PFSK-1 (cell line): ENCODE data around the gene AUTS2.

ENCODE experiments used
- FOXP2 ChIP-seq: optimal IDR thresholded peaks from 2 replicates; pipeline ENCODE3; 2011; ENCODE audit warnings: borderline replicate concordance, control low read depth, inconsistent platforms; ENCODE audit not compliant: insufficient read depth; ENCODE audit errors: extremely low read length, extremely low read depth
- POLR2AphosphoS5 ChIP-seq: IDR thresholded peaks from 2 replicates; pipeline ENCODE4 v1.6.1; 2012; ENCODE audit warnings: low read depth, mild to moderate bottlenecking, control low read depth, low read length, moderate library complexity
- REST ChIP-seq, 2 experiments: IDR thresholded peaks; 2 replicates each; pipeline versions ENCODE4 v1.6.1 to v1.8.0; 2011 to 2012; ENCODE audit warnings: low read depth in 2 of 2, low read length in 2 of 2, control low read depth in 1 of 2, inconsistent platforms in 1 of 2, mild to moderate bottlenecking in 1 of 2, moderate library complexity in 1 of 2; ENCODE audit not compliant: insufficient read depth in 1 of 2
- SIN3A ChIP-seq: IDR thresholded peaks from 2 replicates; pipeline ENCODE4 v1.6.1; 2012; ENCODE audit warnings: mild to moderate bottlenecking, low read length, moderate library complexity, borderline replicate concordance; ENCODE audit not compliant: insufficient read depth
- TAF1 ChIP-seq: IDR thresholded peaks from 2 replicates; pipeline ENCODE4 v1.6.1; 2012; ENCODE audit warnings: low read length, control low read depth, borderline replicate concordance; ENCODE audit not compliant: insufficient read depth

The AUTS2 gene

GRCh38 chr7:70082099-70082611 is 483.9 kb downstream of the AUTS2 start:
- TF ChIP-seq FOXP2, result no peak
- TF ChIP-seq SIN3A, result no peak
- TF ChIP-seq TAF1, result no peak
- no peak for TF ChIP-seq REST (IDR thresholded peaks at IDR 0.05; ENCODE audit: insufficient read depth in 1 of 2, low read depth in 2 of 2, low read length in 2 of 2)
- no peak for TF ChIP-seq POLR2AphosphoS5

DNA sequence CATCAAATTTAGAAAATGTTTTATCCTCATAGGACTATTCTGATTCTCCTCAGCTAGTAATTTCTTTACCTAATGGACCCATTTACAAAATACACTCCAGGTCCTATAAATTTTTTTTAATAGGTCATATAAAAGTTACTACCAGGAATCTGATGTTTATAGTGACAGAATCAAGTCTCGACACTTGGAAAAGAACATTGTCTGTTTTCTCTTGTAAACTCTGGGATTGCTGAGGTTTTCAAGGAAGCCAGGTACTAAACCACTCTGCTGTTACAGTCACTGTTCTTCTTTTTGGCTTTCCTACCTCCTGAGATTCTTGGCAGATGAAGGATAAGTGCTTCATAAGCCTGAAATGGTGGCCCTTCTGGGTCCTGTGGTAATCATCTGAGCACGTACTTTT is 493.1 kb downstream of the AUTS2 start:
- TF ChIP-seq FOXP2, result no peak
- no peak for TF ChIP-seq POLR2AphosphoS5
- no peak for TF ChIP-seq SIN3A
- TF ChIP-seq REST (IDR thresholded peaks at IDR 0.05; ENCODE audit: insufficient read depth in 1 of 2, low read depth in 2 of 2, low read length in 2 of 2), result no peak
- no peak for TF ChIP-seq TAF1

GRCh38 chr7:70092314-70093204 is 494.3 kb downstream of the AUTS2 start:
- TF ChIP-seq SIN3A (no peak), POLR2AphosphoS5 (no peak), REST (IDR thresholded peaks at IDR 0.05; ENCODE audit: insufficient read depth in 1 of 2, low read depth in 2 of 2, low read length in 2 of 2) (no peak), TAF1 (no peak), FOXP2 (no peak)

GRCh38 chr7:70093205-70093904 is 495.1 kb downstream of the AUTS2 start:
- TF ChIP-seq POLR2AphosphoS5 (no peak), TAF1 (no peak), REST (IDR thresholded peaks at IDR 0.05; ENCODE audit: insufficient read depth in 1 of 2, low read depth in 2 of 2, low read length in 2 of 2) (no peak), FOXP2 (no peak), SIN3A (no peak)
